Stimulated activated CD4-positive, alpha-beta T cell treated with anti-CD3 and anti-CD28 coated beads, Interleukin-1b, Interleukin-23, amount 100 ng/mL, for 1 hour (primary cell): ENCODE measurements around the gene MGLL.

Experiments
- DNase-seq, 2 donors: peaks; one replicate each; pipeline ENCODE4 v3.0.0-alpha.2; 2020; ENCODE audit warnings: low read depth in 2 of 2

The MGLL gene

DNA sequence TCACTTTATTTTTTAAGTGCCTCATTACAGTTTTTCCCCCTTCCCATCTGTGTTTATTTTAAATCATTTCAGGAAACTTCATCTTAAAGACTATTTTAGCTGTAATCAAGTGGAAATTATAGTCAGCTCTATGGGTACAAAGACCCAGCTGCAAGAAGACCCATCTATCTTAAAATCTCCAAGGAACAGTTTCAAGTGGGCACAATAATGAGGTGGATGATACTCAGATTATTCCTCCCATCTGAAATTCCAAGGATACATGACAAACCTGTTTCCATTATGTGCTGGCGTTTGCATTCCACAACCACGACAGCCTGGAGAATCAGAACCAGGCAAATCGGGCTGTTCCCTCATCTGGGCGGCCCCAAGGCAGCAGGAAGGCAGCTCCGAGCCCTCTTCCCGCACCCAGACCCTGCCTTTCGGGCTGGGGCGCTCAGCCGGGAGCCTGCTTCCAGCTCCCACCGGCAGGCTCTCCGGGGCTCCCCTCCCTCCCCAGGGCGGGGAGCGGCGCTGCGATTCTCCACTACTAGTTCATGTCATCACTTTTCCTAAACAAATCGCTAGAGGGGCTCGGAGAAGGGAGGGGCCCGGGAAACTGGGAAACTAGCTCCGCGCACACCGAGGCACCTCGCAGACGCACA lies at the start of gene MGLL:
TSS of gene MGLL (minus strand) at position 475 of the 641 bp plus-strand sequence. CDS start at position 278, 197 bp downstream.
- no peak for DNase-seq

DNA sequence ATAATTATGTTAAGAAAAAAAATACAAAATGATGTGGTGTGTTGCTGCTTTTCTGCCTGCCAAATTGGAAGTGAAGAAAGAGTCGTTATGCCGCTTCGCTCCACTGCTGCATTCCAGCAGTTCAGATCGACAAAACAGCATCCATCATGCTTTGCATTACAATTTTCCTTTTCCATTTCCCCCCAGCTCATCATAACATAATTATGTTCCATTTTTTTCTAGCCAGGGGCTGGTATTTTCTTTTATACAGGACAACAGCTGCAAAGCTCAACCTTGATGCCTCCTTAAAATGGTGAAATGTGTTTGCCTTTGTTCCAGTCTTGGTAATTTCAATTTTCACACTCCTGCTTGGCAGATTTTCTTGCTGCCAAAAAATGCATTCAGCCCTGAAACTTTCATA lies 47.8 kb upstream of the MGLL start:
- DNase-seq = no peak

DNA sequence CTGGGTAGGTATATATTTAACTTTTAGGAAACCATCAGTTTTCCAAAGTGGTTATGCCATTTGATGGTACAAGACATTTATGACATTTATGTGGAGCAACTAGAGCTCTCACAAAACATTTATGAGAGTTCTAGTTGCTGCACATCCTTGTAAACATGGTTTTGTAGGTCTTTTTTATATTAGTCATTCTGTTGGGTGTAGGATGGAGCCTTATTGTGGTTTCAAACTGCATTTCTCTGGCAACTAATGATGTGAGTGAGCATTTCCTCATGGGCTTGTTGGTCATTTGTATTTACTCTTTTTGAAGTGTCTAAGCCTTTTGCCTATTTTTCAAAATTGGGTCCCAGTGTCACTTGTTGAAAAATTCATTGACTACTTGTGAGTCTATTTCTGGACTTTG lies 45.7 kb upstream of the MGLL start:
- no peak for DNase-seq

DNA sequence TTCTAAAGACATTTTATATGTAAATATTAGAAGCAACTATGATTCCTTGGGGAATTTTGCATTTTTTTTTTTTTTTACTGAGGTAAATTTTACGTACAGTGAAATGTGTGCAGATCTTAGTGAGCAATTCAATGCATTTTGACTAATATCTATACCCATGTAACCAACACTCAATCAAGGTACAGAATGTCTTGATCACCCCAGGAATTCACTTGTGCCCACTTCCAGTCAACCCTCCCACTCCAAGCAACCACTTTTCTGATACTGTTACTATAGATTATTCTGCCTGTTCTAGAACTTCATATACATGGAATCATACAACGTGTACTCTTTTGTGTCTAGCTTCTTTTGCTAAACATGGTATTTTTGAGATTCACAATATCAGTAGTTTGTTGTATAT lies 45.1 kb upstream of the MGLL start:
- DNase-seq = no peak

DNA sequence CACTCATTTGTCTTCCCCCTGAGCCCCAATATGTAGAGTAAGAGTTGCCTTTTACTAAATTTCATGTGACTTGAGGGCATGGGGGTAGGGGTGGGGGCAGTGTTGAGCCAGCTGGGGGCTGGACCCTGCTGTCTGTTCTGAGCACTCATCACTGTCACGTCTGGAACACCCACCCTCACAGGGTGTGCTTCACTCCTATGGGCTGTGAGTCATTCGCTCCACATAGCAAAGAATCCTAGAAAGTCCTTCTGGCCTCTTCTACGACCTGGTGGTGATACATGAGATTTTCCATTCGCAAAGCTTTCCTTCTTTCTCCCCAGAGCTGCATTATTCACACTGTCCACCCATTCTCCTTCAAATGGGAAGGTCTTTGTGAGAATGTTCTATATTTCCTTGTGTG lies 43.6 kb upstream of the MGLL start:
- no peak for DNase-seq

DNA sequence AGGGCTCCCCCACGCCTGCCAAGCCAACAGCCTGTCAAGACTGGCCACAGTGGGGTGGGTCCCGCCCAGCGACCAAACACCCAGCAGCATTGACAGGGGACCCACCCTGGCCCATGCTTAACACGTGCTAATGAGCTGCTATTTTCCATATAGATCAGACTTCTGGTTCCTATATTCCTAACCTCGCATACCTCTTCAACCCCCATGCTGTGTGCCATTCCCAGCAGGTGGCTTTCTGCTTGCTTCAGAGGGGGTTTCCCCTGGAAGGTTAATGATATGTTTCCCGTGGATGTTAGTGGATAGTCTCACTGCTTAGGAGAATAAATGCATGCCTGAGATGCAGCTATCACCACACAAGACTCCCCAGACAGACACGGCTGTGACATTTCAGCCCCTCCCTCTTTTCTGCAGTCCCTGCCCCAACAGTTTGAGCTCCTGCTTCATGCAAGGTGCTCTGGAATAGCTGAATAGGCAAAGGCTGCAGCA lies 37.9 kb upstream of the MGLL start:
- no peak for DNase-seq

DNA sequence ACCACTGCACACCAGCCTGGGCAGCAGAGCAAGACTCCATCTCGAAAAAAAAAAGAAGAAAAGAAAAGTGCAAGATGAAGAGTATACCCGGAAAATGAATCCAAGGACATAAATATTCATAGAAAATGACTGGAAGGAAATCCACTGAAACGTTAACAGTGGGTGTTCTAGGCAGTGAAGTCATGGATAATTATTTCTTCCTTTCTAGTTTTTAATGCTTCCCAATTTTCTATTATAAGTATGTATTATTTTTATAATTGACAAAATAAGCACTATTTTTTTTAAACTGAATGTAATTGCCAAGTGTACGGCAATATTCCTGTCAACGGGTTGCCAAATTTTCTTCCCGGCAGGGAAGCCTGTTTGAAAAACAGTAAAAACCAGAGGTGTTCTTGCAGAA lies 37.4 kb upstream of the MGLL start:
- DNase-seq = no peak

DNA sequence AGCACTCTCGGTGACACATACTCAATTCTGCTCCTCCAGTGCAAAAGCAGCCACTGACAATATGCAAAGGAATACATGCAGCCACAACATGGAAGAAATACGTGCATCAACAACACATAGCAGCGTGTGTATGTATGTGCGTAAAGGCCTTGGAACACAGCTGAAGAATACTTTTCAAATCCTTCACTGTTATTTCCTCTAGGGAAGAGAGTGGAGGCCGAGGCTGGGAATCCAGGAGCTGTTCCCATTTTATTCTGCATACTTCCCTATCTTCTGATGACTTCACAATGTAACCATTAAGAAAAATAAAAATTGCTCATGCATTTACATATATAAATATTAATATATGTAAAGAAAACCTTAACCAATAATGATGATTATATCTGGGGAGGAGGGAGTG lies 36.6 kb upstream of the MGLL start:
- DNase-seq = no peak

DNA sequence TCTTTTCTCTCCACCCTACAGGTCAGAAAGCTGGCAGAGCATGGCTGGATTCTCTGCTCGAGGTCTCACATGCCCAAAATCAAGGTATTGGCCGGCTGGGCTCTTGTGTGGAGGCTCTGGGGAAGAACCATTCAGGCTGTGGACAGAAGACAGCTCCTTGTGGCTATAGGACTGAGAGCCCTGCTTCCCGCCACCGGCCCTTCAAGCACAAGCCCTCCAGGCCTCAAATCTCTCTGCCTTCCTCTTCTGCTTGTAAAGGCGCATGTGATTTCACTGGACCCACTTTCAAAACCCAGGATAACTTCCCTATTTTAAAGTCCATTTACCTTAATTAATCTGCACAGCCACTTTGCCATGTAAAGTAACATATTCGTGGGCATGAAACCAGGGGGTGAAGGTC lies 36.2 kb upstream of the MGLL start:
- no peak for DNase-seq

DNA sequence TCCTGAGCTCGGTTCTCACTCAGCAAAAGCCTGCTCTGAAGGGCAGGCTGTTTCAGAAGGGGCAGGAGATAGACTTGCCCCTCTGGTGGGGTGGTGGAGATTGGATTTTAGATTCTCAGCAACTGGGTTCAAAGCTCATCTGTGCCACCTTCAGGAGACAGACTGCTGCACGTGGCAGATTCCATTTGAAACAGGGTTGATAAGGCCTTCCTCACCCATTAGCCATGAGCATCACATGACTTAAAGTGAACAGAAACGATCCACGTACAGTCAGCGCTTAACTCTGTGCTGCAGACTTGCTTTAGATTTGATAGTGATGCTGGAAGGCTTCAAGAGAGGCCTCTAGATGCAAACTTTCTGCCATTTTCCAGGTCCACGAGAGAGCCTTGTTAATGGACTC lies 35.0 kb upstream of the MGLL start:
- DNase-seq = no peak

DNA sequence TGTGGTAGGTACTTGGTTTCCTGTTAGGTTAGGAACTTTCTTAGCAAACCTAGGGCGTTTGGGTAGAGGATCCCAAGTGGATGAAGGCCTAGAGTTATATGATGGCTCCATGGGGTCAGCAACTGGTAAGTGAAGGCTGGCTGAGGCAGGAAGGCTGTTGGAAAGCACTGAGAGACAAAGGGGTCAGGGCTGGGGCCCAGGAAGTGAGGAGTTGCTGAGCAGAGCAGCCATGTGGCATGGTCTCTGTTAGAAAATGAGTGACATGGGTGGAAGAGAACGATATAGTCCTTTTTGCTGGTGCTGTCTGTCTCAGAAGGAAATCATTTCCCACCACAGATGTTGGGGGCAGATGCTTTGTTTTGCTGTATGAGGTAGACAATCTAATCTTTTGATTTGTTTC lies 34.5 kb upstream of the MGLL start:
- DNase-seq = no peak

DNA sequence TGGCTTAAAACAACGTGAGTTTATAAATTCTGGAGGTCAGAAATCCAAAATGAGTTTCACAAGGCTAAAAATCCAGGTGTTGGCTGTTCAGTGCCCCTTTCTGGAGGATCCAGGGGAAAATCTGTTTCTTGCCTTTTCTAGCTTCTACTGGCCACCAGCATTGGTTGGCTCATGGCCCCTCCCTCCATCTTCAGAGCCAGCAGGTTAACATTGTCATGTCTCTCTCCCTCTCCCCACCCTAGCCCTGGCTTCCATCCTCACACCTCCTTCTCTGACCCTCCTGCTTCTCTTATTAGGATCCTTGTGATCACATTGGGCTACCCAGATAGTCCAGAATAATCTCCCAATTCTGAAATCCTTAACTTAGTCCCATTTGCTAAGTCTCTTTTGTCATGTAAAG lies 32.9 kb upstream of the MGLL start:
- DNase-seq = no peak

DNA sequence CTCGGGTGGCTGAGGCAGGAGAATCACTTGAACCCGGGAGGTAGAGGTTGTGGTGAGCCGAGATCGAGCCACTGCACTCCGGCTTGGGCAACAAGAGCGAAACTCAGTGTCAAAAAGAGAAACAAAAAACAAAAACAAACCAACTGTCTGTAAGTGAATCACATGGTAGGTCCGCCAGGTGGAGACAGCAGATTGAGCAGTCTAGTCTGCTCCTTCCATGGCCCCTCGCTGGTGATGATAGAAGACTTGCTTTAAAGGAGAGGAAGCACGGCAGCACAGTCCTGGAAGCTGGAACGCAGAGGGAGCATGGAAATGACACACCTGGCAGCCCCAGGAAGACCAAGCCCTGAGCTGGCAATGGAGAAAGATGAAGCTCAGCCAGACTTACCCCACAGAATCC lies 31.4 kb upstream of the MGLL start:
- DNase-seq = no peak

DNA sequence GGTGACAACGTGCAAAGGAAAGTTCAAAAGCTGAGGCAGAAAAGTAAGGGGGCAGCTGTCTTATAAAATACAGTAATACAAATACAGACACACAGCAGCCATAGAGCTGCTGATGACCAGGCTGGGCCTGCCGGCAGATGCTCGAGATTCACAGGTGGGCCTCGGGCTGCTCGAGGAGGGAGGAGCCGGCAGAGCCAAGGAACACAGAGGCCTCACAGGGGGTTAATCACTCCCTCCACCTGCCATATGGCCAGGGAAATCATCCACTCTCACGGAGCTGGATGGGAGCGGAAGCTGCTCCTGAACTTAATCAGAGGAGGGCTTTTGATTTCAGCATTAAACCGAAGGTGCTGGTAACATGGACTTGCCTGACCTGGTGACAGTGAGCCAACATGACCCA lies 29.6 kb upstream of the MGLL start:
- DNase-seq = no peak

DNA sequence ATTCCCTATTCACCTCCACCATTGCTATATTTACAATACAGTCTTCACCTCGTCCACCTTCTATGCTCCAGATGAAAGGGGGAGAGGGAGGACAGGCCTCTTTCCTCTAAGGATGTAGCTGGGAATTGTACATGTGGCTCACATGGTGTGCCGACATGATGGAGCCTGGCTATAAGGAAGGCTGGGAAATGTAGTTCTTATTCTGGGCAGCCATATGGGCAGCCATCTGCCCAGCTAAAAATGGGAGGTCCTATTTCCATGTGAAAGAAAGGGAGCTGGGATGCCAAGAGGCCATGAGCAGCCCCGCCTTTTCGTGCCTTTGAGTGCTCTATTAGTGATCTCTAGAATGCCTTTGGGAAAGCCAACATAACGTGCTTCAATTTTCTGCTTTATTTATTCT lies 27.1 kb upstream of the MGLL start:
- DNase-seq = no peak

DNA sequence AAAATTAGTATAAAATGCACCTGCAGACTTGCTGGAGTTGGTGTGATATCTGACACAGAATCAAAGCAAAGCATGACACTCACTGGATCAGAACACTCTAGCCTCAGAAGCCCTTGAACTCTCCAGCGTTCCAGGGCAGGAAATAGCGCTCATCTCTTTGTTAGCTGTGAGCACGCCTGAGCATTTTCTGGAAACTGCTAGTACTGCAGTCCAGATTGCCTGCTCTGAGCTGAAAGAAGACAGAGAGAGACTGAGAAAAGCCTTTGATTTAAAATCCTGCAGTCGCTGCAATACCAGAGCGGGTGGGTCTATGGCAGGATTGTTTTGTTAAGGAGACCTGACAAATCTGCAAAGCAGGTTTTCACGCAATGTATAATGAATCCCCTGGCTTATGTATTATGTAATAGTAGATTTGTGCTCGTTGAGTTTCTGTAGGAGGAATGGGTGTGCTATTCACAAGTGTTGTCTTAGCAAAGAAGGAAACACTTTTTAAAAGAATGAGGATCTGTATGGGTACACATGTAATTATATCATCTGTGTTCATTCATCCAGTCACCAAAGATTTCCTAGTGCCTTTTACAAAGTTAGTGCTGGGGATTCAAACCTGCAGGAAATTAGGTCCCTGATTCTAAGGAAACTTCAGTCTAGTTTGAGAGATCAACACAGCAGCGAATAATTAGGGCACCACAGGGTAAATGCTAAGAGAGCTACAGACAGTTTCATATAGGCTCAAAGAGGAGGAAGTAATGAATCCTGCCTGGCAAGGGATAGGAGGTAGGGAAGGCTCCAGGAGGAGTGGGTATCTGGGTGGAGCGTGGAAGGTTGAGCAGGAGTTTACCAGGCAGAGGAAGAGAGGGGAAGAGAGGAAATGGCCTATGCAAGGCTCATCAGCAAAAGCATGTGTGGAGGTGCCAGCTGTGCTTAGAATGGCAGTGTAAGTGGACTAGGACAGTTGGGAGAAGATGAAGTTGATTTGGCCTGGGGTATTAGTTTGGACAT lies 26.1 kb upstream of the MGLL start:
- no peak for DNase-seq

DNA sequence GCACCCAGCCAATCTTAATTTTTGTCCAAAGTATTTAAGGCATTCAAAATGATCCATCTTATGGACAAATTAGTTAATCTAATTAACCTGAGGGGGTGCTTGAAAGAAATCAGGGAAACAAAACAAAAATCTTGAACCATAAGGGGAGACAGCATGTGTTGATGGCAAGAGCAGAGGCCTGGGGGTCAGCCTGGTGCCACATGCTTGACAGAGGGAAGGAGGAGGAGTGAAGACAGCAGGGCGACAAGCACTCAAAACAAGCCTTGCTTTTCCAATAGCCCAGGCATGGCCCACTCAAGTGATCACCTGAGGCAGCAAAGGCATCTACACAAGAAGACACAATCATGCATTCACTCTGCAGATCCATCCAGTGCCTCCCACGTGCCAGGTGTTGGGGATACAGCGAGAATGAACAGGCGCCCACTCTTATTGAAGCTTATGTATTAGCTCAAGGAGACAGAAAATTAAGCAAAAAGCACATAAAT lies 25.0 kb upstream of the MGLL start:
- DNase-seq = no peak

DNA sequence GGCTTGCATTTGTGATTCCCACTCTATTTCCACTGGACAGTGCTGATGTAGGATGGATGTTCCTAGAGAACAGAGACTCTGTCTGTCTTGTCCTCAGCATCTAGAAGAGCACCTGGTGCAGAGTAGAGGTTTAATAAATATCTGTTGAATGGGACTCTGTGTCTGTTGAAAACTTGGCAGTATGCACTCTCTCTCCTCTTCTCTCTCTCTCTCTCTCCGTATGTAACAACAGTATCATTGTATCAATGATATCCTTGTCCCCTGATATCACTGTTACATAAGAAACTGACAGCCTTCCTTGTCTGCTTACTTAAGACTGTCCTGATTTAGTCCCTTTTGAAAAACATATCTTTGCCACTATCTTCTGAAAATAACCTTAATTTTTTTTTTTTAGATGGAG lies 24.3 kb upstream of the MGLL start:
- DNase-seq = no peak

DNA sequence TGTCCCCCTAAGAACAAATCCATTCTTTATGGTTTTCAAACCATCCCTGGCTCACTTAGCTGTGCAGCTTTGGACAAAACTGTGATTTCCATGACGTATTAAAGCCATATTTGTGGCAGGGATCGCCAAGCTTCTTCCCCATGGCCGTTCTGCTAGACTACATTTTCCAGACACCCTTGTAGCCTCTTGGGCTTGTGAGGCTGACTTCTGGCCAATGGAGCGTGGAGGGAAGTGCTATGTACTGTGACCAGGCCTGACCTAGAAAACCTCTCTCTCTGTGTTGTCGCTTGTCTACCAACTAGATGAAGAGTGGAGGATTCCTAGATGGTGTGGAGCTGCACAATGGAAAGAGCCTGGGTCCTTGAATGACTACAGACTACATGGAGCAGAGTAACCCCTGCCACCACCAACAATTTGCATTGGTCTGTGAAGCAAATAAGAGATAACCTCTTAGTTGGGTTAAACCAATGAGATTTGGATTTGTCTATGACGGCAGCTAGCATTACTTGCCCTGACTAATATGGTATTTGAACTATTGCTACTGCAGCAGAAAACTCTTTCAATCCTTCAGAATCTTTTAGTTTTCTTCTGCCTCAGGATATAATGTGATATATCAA lies 22.1 kb upstream of the MGLL start:
- DNase-seq = no peak

DNA sequence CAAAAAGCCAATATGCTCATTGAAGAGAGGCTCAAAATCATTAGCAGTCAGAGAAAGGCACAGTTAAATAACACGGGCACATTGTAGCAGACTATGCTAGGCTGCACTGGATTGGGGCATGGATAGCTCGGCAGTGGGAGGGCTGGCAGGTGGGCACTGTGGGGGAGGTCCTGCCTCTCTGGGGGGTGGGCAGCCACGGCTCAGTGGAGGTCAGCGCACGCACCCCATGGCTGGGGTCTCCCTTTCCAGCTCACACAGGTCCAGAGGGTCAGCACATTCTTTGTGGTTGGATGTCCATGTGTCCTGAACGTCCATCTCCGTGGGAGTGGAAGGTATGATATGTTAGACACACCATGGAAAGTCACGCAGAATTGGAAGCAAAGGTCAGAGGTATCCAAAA lies 18.4 kb upstream of the MGLL start:
- DNase-seq = no peak

DNA sequence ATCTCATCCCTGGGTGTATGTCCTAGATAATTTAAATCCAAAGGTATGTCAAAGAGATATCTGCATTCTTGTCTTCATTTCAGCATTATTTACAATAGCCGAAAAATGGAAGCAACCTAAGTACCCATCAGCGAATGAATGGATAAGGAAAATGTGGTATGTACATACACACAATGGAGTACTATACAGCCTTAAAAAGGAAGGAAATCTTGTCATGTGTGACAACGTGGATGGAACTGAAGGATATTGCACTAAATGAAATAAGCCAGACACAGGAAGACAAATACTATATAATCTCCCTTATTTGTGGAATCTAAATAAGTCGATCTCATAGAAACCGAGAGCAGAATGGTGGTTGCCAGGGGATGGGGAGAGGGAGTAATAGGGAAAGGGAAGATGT lies 16.8 kb upstream of the MGLL start:
- DNase-seq = no peak
